ENCODE results near the gene PGAM2. TPM values are rescaled to one million over a fixed set of nuclear protein-coding genes. Genes with fewer than 3 reads are reported as not detected.

The PGAM2 gene
- polyA plus RNA-seq, 2 of the 4 experiments (the other 2 are of a cell fraction), result not detected

- ATAC-seq, result peak; percentile 47 to 63; a peak in 4 of 6 replicates
- Histone ChIP-seq H3K4me2 (no peak overlapping the region), H3K9me3 (no peaks in the 10 kb centered on the region), H3K27ac (no peak overlapping the region), H3K4me3 (no peak overlapping the region), H3K4me1 (no peaks in the 10 kb centered on the region)
- POLR2A ChIA-PET, result interaction anchor here (0.7 kb wide), 1 partner anchor 8 kb away, joined by 3 read pairs; the partner anchor contains the start of gene DBNL
- no peak for TF ChIP-seq EP300 (IDR thresholded peaks at IDR 0.05)
- CTCF ChIA-PET, result interaction anchor here (1.0 to 2.5 kb wide), 3 partner anchors 20 to 514 kb away, joined by 3 to 8 read pairs (median 3); no protein-coding TSS in a partner anchor
- 95% methylated on average over 12 of the region's 12 CpGs for WGBS (ENCODE audit: missing lambda C conversion rate)
- no peak for DNase-seq (ENCODE audit: low read depth in 1 of 2, low spot score in 1 of 2)
- FAIRE-seq, result no peak
These were observed 12.5 kb downstream of the PGAM2 start for GRCh38 chr7:44052771-44053365.

- 86% methylated on average over 5 of the region's 5 CpGs for WGBS (ENCODE audit: missing lambda C conversion rate)
- Histone ChIP-seq H3K4me3 (no peak overlapping the region), H3K4me1 (no peaks in the 10 kb centered on the region), H3K4me2 (no peak overlapping the region), H3K9me3 (no peaks in the 10 kb centered on the region), H3K27ac (no peak overlapping the region)
- POLR2A ChIA-PET, result no interaction called here
- ATAC-seq (no peak), FAIRE-seq (no peak), DNase-seq (ENCODE audit: low read depth in 1 of 2, low spot score in 1 of 2) (no peak)
- TF ChIP-seq ATOH8 (CRISPR knock-in tag; IDR thresholded peaks at IDR 0.05; ENCODE audit: low read depth), result no peak
- TF ChIP-seq MAFK (IDR thresholded peaks at IDR 0.05; ENCODE audit: partially characterized antibody), result no peak
- TF ChIP-seq, protein P1, sequence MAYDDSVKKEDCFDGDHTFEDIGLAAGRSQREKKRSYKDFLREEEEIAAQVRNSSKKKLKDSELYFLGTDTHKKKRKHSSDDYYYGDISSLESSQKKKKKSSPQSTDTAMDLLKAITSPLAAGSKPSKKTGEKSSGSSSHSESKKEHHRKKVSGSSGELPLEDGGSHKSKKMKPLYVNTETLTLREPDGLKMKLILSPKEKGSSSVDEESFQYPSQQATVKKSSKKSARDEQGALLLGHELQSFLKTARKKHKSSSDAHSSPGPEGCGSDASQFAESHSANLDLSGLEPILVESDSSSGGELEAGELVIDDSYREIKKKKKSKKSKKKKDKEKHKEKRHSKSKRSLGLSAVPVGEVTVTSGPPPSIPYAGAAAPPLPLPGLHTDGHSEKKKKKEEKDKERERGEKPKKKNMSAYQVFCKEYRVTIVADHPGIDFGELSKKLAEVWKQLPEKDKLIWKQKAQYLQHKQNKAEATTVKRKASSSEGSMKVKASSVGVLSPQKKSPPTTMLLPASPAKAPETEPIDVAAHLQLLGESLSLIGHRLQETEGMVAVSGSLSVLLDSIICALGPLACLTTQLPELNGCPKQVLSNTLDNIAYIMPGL (CRISPR knock-in tag; IDR thresholded peaks at IDR 0.05; ENCODE audit: borderline replicate concordance), result no peak
- no peak for TF ChIP-seq MYC (IDR thresholded peaks at IDR 0.05; ENCODE audit: borderline replicate concordance, low read length)
- no peak for TF ChIP-seq CBX8 (IDR thresholded peaks at IDR 0.05)
- TF ChIP-seq, protein P2, sequence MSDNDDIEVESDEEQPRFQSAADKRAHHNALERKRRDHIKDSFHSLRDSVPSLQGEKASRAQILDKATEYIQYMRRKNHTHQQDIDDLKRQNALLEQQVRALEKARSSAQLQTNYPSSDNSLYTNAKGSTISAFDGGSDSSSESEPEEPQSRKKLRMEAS (IDR thresholded peaks at IDR 0.05), result no peak
- no peak for TF ChIP-seq CBX2 (IDR thresholded peaks at IDR 0.05; ENCODE audit: borderline replicate concordance, low read depth)
- TF ChIP-seq, protein P3, sequence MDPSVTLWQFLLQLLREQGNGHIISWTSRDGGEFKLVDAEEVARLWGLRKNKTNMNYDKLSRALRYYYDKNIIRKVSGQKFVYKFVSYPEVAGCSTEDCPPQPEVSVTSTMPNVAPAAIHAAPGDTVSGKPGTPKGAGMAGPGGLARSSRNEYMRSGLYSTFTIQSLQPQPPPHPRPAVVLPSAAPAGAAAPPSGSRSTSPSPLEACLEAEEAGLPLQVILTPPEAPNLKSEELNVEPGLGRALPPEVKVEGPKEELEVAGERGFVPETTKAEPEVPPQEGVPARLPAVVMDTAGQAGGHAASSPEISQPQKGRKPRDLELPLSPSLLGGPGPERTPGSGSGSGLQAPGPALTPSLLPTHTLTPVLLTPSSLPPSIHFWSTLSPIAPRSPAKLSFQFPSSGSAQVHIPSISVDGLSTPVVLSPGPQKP (IDR thresholded peaks at IDR 0.05; ENCODE audit: low read depth, low read length), result no peak
- TF ChIP-seq FOSL2 (IDR thresholded peaks at IDR 0.05), result no peak
- TF ChIP-seq FOSL2 (CRISPR knock-in tag; IDR thresholded peaks at IDR 0.05), result no peak
- TF ChIP-seq FOXS1 (CRISPR knock-in tag; IDR thresholded peaks at IDR 0.05), result no peak
- TF ChIP-seq RARB (CRISPR knock-in tag; IDR thresholded peaks at IDR 0.05), result no peak
- TF ChIP-seq BCL3 (IDR thresholded peaks at IDR 0.05), result no peak
- TF ChIP-seq TP53 (CRISPR knock-in tag; IDR thresholded peaks at IDR 0.05), result no peak
- no peak for TF ChIP-seq NPAS2 (CRISPR knock-in tag; IDR thresholded peaks at IDR 0.05; ENCODE audit: borderline replicate concordance)
- CTCF ChIA-PET, result interaction anchor here (0.6 to 1.2 kb wide), 5 partner anchors 10 to 515 kb away, joined by 3 read pairs; no protein-coding TSS in a partner anchor
These were observed 13.7 kb downstream of the PGAM2 start for GRCh38 chr7:44051611-44052220.
